ENCODE measurements around the gene ADM2. TPM values are rescaled to one million over a fixed set of nuclear protein-coding genes. Genes with fewer than 3 reads are reported as not detected.

ADM2 gene
- total RNA-seq, 1 experiment from 2014 or later: 10.9 TPM

DNA sequence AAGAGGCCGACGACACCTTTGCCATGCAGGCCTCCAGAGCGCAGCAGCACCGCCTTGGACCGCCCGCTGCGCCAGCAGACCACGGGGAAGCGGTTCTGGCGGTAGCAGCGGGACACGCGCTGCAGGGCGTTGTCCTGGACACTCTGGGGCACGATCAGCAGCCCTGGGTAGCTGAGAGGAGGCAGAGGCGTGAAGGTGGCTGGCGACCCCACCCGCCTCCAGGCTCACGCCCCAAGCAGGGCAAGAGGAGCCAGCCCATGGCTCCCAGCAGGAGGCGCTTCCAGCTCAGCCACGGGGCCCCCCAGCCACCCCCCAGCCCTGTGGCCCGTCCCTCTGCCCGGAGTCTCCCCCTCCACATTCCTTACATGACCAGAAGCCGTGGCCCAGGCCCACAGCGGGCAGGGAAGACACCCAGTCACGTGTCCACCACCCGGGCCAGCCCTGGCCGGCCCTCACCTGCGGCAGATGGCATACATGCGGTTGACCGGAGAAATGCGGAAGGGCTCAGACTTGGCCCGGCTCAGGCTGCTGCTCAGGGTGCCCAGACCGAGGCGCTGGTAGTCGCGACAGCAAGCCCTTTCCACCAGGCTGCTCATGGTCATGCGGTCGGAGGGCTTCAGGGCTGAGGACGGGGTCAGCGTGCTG, 21.7 kb upstream of the ADM2 start:
- CTCF ChIA-PET: interaction anchor here (1.4 to 1.9 kb wide), 2 partner anchors 60 to 66 kb away, joined by 3 to 5 read pairs; partner anchors contain the start of gene SCO2
- TF ChIP-seq JAZF1 (CRISPR knock-in tag; IDR thresholded peaks at IDR 0.05) (no peak), GTF2I (CRISPR knock-in tag; conservative IDR thresholded peaks at IDR 0.05) (no peak), SOX15 (CRISPR knock-in tag; IDR thresholded peaks at IDR 0.05) (no peak), ZNF671 (CRISPR knock-in tag; IDR thresholded peaks at IDR 0.05) (no peak), ESRRA (CRISPR knock-in tag; IDR thresholded peaks at IDR 0.05; ENCODE audit: borderline replicate concordance) (no peak)
- TF ChIP-seq, protein P1, sequence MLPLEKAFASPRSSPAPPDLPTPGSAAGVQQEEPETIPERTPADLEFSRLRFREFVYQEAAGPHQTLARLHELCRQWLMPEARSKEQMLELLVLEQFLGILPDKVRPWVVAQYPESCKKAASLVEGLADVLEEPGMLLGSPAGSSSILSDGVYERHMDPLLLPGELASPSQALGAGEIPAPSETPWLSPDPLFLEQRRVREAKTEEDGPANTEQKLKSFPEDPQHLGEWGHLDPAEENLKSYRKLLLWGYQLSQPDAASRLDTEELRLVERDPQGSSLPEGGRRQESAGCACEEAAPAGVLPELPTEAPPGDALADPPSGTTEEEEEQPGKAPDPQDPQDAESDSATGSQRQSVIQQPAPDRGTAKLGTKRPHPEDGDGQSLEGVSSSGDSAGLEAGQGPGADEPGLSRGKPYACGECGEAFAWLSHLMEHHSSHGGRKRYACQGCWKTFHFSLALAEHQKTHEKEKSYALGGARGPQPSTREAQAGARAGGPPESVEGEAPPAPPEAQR (CRISPR knock-in tag; IDR thresholded peaks at IDR 0.05): no peak

GRCh38 chr22:50460938-50461337, 20.4 kb upstream of the ADM2 start:
- ChIA-PET CTCF (no interaction called here), POLR2A (no interaction called here)
- TF ChIP-seq, protein P2, sequence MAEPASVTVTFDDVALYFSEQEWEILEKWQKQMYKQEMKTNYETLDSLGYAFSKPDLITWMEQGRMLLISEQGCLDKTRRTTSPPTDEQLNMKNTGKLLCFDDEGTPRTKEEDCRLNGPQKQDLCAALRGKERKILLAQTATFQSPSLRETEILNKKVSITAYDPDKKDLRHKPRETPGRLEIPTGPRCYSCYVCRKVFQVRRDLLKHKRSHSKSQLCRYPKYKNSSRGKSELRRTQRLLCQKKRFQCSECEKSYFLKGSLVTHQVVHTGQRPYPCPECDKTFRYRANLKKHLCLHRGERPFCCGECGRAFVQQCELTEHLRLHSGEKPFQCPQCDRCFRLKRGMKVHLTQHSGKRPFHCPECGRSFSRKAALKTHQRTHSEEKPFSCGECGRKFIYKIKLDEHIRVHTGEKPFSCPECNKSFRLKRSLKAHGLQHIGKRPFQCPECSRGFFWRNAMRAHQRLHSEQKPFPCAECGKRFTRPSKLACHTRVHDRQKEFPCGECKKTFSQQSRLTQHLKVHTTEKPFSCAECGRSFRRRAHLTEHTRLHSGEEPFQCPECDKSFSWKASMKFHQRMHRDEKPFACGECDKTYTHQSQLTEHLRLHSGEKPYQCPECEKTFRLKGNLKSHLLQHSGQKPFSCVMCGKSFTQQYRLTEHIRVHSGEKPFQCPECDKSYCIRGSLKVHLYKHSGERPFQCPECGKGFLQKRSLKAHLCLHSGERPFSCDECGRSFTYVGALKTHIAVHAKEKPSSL (CRISPR knock-in tag; conservative IDR thresholded peaks at IDR 0.05): no peak
- TF ChIP-seq, protein P3, sequence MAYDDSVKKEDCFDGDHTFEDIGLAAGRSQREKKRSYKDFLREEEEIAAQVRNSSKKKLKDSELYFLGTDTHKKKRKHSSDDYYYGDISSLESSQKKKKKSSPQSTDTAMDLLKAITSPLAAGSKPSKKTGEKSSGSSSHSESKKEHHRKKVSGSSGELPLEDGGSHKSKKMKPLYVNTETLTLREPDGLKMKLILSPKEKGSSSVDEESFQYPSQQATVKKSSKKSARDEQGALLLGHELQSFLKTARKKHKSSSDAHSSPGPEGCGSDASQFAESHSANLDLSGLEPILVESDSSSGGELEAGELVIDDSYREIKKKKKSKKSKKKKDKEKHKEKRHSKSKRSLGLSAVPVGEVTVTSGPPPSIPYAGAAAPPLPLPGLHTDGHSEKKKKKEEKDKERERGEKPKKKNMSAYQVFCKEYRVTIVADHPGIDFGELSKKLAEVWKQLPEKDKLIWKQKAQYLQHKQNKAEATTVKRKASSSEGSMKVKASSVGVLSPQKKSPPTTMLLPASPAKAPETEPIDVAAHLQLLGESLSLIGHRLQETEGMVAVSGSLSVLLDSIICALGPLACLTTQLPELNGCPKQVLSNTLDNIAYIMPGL (CRISPR knock-in tag; IDR thresholded peaks at IDR 0.05): no peak
- no peak for TF ChIP-seq SP1 (CRISPR knock-in tag; conservative IDR thresholded peaks at IDR 0.05)
- no peak for TF ChIP-seq ESRRA (CRISPR knock-in tag; IDR thresholded peaks at IDR 0.05; ENCODE audit: borderline replicate concordance)
- TF ChIP-seq OVOL2 (CRISPR knock-in tag; IDR thresholded peaks at IDR 0.05; ENCODE audit: borderline replicate concordance): no peak
- ATAC-seq (no peak), DNase-seq (ENCODE audit: low spot score) (no peak)
- Mint-ChIP-seq H3K4me1 (no peaks in the 10 kb centered on the region), H3K27ac (no peak overlapping the region), H3K27me3 (ENCODE audit: low read depth) (no peaks in the 10 kb centered on the region; the same call in 1 of the 2 replicates), H3K36me3 (peaks cover 42% of the 10 kb centered on the region), H3K4me3 (no peak overlapping the region), H3K9me3 (no peaks in the 10 kb centered on the region)

More for the DNA sequence above, 21.7 kb upstream of the ADM2 start:
- Mint-ChIP-seq H3K27ac (no peak overlapping the region), H3K4me1 (no peaks in the 10 kb centered on the region), H3K36me3 (peaks cover 47% of the 10 kb centered on the region), H3K9me3 (no peaks in the 10 kb centered on the region), H3K4me3 (no peak overlapping the region), H3K27me3 (ENCODE audit: low read depth) (no peaks in the 10 kb centered on the region; the same call in 1 of the 2 replicates)
- DNase-seq (ENCODE audit: low spot score): no peak
- POLR2A ChIA-PET: no interaction called here
- no peak for ATAC-seq

DNA sequence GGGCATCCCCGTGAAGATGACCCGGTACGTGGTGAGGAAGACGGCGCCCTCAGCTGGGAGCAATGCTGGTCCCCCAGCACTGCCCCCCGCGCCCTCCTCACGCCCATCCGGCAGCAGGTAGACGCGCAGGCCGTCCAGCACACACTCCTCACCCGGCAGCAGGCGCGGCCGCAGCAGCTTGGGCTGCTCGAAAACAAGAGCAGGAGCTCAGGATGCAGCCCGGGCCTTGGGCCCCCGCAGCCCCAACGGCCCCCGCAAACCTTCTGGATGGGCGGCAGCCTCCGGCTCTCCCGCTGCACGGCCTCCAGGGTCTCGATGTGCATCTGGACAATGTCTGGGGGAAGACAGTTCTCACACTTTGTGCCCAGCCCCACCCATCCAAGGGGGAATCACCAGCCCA, 19.8 kb upstream of the ADM2 start:
- ChIA-PET CTCF (interaction anchor here (1.1 kb wide), 1 partner anchor 42 kb away, joined by 3 read pairs; no protein-coding TSS in a partner anchor), POLR2A (interaction anchor here (0.6 kb wide), 1 partner anchor 49 kb away, joined by 8 read pairs; no protein-coding TSS in a partner anchor)
- DNase-seq (ENCODE audit: low spot score): no peak
- TF ChIP-seq, protein P4, sequence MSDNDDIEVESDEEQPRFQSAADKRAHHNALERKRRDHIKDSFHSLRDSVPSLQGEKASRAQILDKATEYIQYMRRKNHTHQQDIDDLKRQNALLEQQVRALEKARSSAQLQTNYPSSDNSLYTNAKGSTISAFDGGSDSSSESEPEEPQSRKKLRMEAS (CRISPR knock-in tag; IDR thresholded peaks at IDR 0.05): no peak
- ATAC-seq: no peak
- no peaks in the 10 kb centered on the region for H3K4me1 Mint-ChIP-seq
- peaks cover 44% of the 10 kb centered on the region for H3K36me3 Mint-ChIP-seq
- no peaks in the 10 kb centered on the region for H3K9me3 Mint-ChIP-seq
- H3K27ac Mint-ChIP-seq: no peak overlapping the region
- no peak overlapping the region for H3K4me3 Mint-ChIP-seq
- H3K27me3 Mint-ChIP-seq (ENCODE audit: low read depth): no peaks in the 10 kb centered on the region; the same call in 1 of the 2 replicates

- ChIA-PET POLR2A (interaction anchor here (0.6 kb wide), 1 partner anchor 49 kb away, joined by 8 read pairs; no protein-coding TSS in a partner anchor), CTCF (interaction anchor here (1.1 kb wide), 1 partner anchor 41 kb away, joined by 3 read pairs; no protein-coding TSS in a partner anchor)
- H3K4me1 Mint-ChIP-seq: no peaks in the 10 kb centered on the region
- H3K27ac Mint-ChIP-seq: no peak overlapping the region
- H3K27me3 Mint-ChIP-seq (ENCODE audit: low read depth): no peaks in the 10 kb centered on the region; the same call in 1 of the 2 replicates
- H3K9me3 Mint-ChIP-seq: no peaks in the 10 kb centered on the region
- DNase-seq (ENCODE audit: low spot score) (no peak), ATAC-seq (no peak)
- no peak overlapping the region for H3K4me3 Mint-ChIP-seq
- peaks cover 46% of the 10 kb centered on the region for H3K36me3 Mint-ChIP-seq
- TF ChIP-seq, protein P5, sequence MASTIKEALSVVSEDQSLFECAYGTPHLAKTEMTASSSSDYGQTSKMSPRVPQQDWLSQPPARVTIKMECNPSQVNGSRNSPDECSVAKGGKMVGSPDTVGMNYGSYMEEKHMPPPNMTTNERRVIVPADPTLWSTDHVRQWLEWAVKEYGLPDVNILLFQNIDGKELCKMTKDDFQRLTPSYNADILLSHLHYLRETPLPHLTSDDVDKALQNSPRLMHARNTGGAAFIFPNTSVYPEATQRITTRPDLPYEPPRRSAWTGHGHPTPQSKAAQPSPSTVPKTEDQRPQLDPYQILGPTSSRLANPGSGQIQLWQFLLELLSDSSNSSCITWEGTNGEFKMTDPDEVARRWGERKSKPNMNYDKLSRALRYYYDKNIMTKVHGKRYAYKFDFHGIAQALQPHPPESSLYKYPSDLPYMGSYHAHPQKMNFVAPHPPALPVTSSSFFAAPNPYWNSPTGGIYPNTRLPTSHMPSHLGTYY (CRISPR knock-in tag; IDR thresholded peaks at IDR 0.05): no peak
- no peak for TF ChIP-seq ZNF423 (CRISPR knock-in tag; IDR thresholded peaks at IDR 0.05)
- no peak for TF ChIP-seq ZNF416 (CRISPR knock-in tag; IDR thresholded peaks at IDR 0.05)
- TF ChIP-seq SMAD4 (CRISPR knock-in tag; IDR thresholded peaks at IDR 0.05): no peak
- TF ChIP-seq, protein P6, sequence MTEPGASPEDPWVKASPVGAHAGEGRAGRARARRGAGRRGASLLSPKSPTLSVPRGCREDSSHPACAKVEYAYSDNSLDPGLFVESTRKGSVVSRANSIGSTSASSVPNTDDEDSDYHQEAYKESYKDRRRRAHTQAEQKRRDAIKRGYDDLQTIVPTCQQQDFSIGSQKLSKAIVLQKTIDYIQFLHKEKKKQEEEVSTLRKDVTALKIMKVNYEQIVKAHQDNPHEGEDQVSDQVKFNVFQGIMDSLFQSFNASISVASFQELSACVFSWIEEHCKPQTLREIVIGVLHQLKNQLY (CRISPR knock-in tag; IDR thresholded peaks at IDR 0.05): no peak
- TF ChIP-seq FOXP4 (CRISPR knock-in tag; IDR thresholded peaks at IDR 0.05): no peak
Measured at GRCh38 chr22:50461979-50462540, 19.3 kb upstream of the ADM2 start.
